ENCODE measurements around the gene PNMA8B. TPM values are rescaled to one million over a fixed set of nuclear protein-coding genes. Genes with fewer than 3 reads are reported as not detected.

PNMA8B gene
- total and polyA plus RNA-seq, 4 donors, result 10.6 to 31.0 (median 24.0) TPM

DNA sequence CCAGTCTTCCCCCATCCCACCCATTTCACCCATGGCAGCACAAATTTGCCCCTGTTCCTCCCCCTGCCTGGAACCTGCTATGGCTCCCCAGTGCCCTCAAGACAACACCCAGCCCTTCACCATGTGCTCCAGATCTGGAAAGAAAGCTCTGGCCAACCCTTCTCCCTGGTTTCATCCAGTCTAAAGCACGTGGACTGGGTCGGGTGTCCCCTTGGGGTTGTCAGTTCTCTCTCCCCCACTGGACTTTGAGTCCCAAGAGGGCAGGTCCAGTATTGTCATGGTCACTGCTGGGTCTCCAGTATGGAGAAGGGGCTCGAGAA, 19.6 kb upstream of the PNMA8B start:
- no peaks in the 10 kb centered on the region for H3K36me3 ChIP-seq (ENCODE audit: control insufficient read depth, insufficient read depth, low read length)
- no peak overlapping the region for H3K4me3 ChIP-seq (ENCODE audit: low read depth, low read length)
- no peak for DNase-seq (ENCODE audit: low read depth in 4 of 6, low spot score in 6 of 6)
- H3K27me3 ChIP-seq (ENCODE audit: control insufficient read depth, insufficient read depth, low read length), result no peaks in the 10 kb centered on the region
- no CpG with 5 or more reads among the region's 3 CpGs for WGBS (ENCODE audit: insufficient coverage)
- no peaks in the 10 kb centered on the region for H3K9me3 ChIP-seq (ENCODE audit: control insufficient read depth, insufficient read depth, low read length)
- H3K4me1 ChIP-seq (ENCODE audit: control insufficient read depth, insufficient read depth, low read length), result peaks cover 6% of the 10 kb centered on the region
- H3K27ac ChIP-seq (ENCODE audit: low read depth, low read length), result no peak overlapping the region

DNA sequence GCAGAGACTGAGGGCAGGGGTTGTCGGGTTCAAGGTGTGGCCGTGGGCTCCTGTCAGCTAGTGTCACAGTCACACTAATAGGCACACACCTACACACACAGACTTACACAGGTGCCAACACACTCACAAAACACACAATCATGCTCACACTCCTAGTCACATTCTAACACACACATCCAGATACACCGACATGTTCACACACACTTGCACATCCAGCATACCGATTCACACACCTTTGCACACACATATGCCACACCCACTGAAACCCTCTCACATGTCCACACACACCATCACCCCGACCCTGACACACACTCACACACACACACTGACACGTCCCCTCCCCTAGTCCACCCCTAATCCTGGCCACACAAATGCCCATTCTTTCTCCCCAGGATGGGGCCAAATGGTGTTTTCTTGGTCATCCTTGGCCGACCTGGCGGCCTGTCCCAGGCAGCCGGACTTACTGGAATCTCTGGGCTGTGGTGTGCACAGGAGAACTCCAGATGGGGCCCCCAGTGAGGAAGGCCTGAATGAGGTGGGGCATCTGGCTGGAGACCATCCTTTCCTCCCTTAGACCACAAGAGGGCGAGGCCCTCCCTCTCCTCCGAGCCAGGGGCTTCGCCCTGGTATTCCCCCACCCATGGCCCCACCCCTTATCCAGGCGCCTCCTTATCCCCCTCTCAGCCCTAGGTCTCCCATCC, 19.1 kb upstream of the PNMA8B start:
- H3K4me1 ChIP-seq (ENCODE audit: control insufficient read depth, insufficient read depth, low read length), result peaks cover 6% of the 10 kb centered on the region
- DNase-seq (ENCODE audit: low read depth in 4 of 6, low spot score in 6 of 6), result no peak
- H3K36me3 ChIP-seq (ENCODE audit: control insufficient read depth, insufficient read depth, low read length), result no peaks in the 10 kb centered on the region
- 71% methylated on average over 10 of the region's 13 CpGs for WGBS (ENCODE audit: insufficient coverage)
- no peak overlapping the region for H3K27ac ChIP-seq (ENCODE audit: low read depth, low read length)
- H3K4me3 ChIP-seq (ENCODE audit: low read depth, low read length), result no peak overlapping the region
- no peaks in the 10 kb centered on the region for H3K9me3 ChIP-seq (ENCODE audit: control insufficient read depth, insufficient read depth, low read length)
- no peaks in the 10 kb centered on the region for H3K27me3 ChIP-seq (ENCODE audit: control insufficient read depth, insufficient read depth, low read length)

DNA sequence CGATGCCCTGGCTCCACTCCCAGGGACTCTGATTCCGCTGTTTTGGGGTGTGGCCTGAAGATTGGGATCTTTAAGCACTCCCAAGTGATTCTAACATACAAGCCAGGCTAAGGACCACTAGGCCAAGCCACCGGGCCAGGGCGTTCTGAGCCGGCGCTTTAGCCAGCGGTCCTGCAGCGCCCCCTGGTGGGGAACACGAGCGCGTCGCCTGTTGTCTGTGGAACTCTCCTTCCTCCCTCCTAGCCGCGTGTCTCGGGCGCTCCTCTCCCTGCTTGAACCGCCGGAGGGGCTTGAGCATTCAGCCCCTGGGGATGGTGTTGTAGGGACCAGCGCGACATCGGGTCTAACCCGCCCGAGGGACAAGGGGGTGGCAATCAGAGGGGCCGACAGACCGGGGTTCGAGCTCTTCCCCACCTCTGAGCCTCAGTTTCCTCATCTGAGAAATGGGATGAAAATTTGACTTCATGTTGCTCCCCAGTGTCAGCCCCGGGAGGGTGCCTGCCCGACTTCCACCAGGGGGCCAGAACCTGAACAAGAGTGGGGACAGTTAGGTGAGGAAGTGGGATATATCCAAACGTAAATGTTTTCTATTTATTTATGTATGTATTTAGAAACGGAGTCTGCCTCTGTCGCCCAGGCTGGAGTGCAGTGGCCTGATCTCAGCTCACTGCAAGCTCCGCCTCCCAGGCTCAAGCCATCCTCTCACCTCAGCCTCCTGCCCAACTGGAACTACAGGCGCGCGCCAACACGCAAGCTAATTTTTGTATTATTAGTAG, 18.0 kb upstream of the PNMA8B start:
- H3K27me3 ChIP-seq (ENCODE audit: control insufficient read depth, insufficient read depth, low read length), result no peaks in the 10 kb centered on the region
- no peaks in the 10 kb centered on the region for H3K9me3 ChIP-seq (ENCODE audit: control insufficient read depth, insufficient read depth, low read length)
- no peak overlapping the region for H3K4me3 ChIP-seq (ENCODE audit: low read depth, low read length)
- peaks cover 6% of the 10 kb centered on the region for H3K4me1 ChIP-seq (ENCODE audit: control insufficient read depth, insufficient read depth, low read length)
- no peaks in the 10 kb centered on the region for H3K36me3 ChIP-seq (ENCODE audit: control insufficient read depth, insufficient read depth, low read length)
- peak in 3 of 6 donors; percentile 62 to 90 (median 78) for DNase-seq (ENCODE audit: low read depth in 4 of 6, low spot score in 6 of 6)
- no peak overlapping the region for H3K27ac ChIP-seq (ENCODE audit: low read depth, low read length)
- 16% methylated on average over 22 of the region's 36 CpGs for WGBS (ENCODE audit: insufficient coverage)

GRCh38 chr19:46511237-46511636, 15.6 kb upstream of the PNMA8B start:
- H3K27me3 ChIP-seq (ENCODE audit: control insufficient read depth, insufficient read depth, low read length), result no peaks in the 10 kb centered on the region
- no peak overlapping the region for H3K4me3 ChIP-seq (ENCODE audit: low read depth, low read length)
- H3K27ac ChIP-seq (ENCODE audit: low read depth, low read length), result no peak overlapping the region
- H3K9me3 ChIP-seq (ENCODE audit: control insufficient read depth, insufficient read depth, low read length), result no peaks in the 10 kb centered on the region
- H3K4me1 ChIP-seq (ENCODE audit: control insufficient read depth, insufficient read depth, low read length), result peaks cover 6% of the 10 kb centered on the region
- H3K36me3 ChIP-seq (ENCODE audit: control insufficient read depth, insufficient read depth, low read length), result no peaks in the 10 kb centered on the region
- WGBS (ENCODE audit: insufficient coverage), result no CpG with 5 or more reads among the region's 4 CpGs
- DNase-seq (ENCODE audit: low read depth in 4 of 6, low spot score in 6 of 6), result no peak

GRCh38 chr19:46508206-46508605, 12.5 kb upstream of the PNMA8B start:
- 100% methylated on average over 1 of the region's 2 CpGs for whole genome bisulfite sequencing (ENCODE audit: insufficient coverage)
- no peak for DNase-seq (ENCODE audit: low read depth in 4 of 6, low spot score in 6 of 6)
- Histone ChIP-seq H3K9me3 (ENCODE audit: control insufficient read depth, insufficient read depth, low read length) (no peaks in the 10 kb centered on the region), H3K4me1 (ENCODE audit: control insufficient read depth, insufficient read depth, low read length) (peaks cover 3% of the 10 kb centered on the region), H3K27me3 (ENCODE audit: control insufficient read depth, insufficient read depth, low read length) (no peaks in the 10 kb centered on the region), H3K36me3 (ENCODE audit: control insufficient read depth, insufficient read depth, low read length) (no peaks in the 10 kb centered on the region), H3K4me3 (ENCODE audit: low read depth, low read length) (no peak overlapping the region), H3K27ac (ENCODE audit: low read depth, low read length) (no peak overlapping the region)

DNA sequence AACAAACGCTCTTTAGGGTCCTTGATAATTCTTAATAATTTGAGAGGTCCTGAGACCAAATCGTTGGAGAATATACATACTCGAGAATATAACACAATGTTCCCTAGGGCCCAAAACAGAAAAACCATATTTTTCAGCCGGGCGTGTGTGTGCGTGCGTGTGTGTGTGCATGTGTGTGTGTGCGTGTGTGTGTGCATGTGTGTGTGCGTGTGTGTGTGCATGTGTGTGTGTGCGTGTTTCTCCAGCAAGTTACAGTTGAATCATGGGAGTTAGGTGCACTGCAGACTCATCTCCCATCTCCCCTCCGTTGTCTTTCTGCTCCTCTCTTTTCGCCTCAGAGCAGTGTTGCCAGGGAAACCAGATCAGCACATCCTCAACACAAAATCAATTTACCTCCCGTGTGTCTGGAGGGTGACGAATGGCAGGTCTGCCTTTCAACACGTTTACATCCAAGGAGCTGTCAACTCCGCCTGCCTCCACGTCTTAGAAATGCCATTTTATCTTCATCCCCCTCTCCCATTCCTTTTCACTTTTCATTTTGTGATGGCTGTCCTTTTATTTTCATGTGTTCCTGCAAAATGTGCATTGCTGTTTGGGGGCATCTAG, 8.3 kb upstream of the PNMA8B start:
- peak in 3 of 6 donors; percentile 65 to 98 (median 84) for DNase-seq (ENCODE audit: low read depth in 4 of 6, low spot score in 6 of 6)
- no peak overlapping the region for H3K27ac ChIP-seq (ENCODE audit: low read depth, low read length)
- no peaks in the 10 kb centered on the region for H3K9me3 ChIP-seq (ENCODE audit: control insufficient read depth, insufficient read depth, low read length)
- H3K4me3 ChIP-seq (ENCODE audit: low read depth, low read length), result no peak overlapping the region
- peaks cover 6% of the 10 kb centered on the region for H3K4me1 ChIP-seq (ENCODE audit: control insufficient read depth, insufficient read depth, low read length)
- no peaks in the 10 kb centered on the region for H3K36me3 ChIP-seq (ENCODE audit: control insufficient read depth, insufficient read depth, low read length)
- WGBS (ENCODE audit: insufficient coverage), result 9% methylated on average over 5 of the region's 17 CpGs
- H3K27me3 ChIP-seq (ENCODE audit: control insufficient read depth, insufficient read depth, low read length), result no peaks in the 10 kb centered on the region

GRCh38 chr19:46502891-46503290, 7.2 kb upstream of the PNMA8B start:
- H3K27me3 ChIP-seq (ENCODE audit: control insufficient read depth, insufficient read depth, low read length), result no peaks in the 10 kb centered on the region
- 82% methylated on average over 2 of the region's 5 CpGs for WGBS (ENCODE audit: insufficient coverage)
- H3K9me3 ChIP-seq (ENCODE audit: control insufficient read depth, insufficient read depth, low read length), result no peaks in the 10 kb centered on the region
- no peak for DNase-seq (ENCODE audit: low read depth in 4 of 6, low spot score in 6 of 6)
- peaks cover 6% of the 10 kb centered on the region for H3K4me1 ChIP-seq (ENCODE audit: control insufficient read depth, insufficient read depth, low read length)
- no peak overlapping the region for H3K27ac ChIP-seq (ENCODE audit: low read depth, low read length)
- H3K36me3 ChIP-seq (ENCODE audit: control insufficient read depth, insufficient read depth, low read length), result no peaks in the 10 kb centered on the region
- H3K4me3 ChIP-seq (ENCODE audit: low read depth, low read length), result no peak overlapping the region

DNA sequence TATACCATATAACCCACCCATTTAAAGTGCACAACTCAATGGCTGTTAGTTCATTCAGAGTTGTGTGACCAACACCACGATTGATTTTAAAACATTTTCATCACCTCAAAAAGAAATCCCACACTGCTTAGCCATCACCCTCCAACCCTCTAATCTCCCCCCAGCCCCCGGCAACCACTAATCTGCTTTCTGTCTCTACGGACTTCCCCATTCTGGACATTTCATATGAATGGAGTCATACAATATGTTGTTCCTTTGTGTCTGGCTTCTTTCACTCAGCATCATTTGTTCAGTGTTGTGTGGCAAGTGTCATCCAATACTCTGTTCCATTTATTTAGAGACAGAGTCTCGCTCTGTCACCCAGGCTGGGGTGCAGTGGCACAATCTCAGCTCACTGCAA, 4.0 kb upstream of the PNMA8B start:
- peaks cover 6% of the 10 kb centered on the region for H3K27me3 ChIP-seq (ENCODE audit: control insufficient read depth, insufficient read depth, low read length)
- WGBS (ENCODE audit: insufficient coverage), result 78% methylated on average over 4 of the region's 4 CpGs
- H3K4me3 ChIP-seq (ENCODE audit: low read depth, low read length), result no peak overlapping the region

DNA sequence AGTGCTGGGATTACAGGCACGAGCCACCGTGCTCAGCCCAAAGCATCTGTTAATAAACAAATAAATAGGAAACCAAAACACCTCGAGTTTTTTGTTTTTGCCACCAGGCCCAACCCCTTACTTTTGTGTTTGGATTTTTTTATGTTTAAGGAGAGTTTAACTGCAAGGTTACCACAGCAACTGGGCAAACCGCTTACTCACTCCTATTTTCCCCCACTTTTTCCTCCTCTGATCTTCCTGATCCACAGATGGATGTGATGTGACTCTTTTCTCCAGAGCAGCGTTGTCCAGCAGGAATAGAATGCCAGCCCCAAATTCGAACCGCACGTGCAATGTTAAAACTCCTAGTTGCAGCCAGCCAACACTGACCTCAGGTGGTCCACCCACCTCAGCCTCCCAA, 2.1 kb upstream of the PNMA8B start:
- peak in 1 of 6 donors; percentile 44 for DNase-seq (ENCODE audit: low read depth in 4 of 6, low spot score in 6 of 6)
- Histone ChIP-seq H3K9me3 (ENCODE audit: control insufficient read depth, insufficient read depth, low read length) (no peaks in the 10 kb centered on the region), H3K36me3 (ENCODE audit: control insufficient read depth, insufficient read depth, low read length) (peaks cover 12% of the 10 kb centered on the region), H3K27ac (ENCODE audit: low read depth, low read length) (no peak overlapping the region), H3K27me3 (ENCODE audit: control insufficient read depth, insufficient read depth, low read length) (peaks cover 20% of the 10 kb centered on the region), H3K4me1 (ENCODE audit: control insufficient read depth, insufficient read depth, low read length) (peaks cover 40% of the 10 kb centered on the region), H3K4me3 (ENCODE audit: low read depth, low read length) (no peak overlapping the region)
- WGBS (ENCODE audit: insufficient coverage), result 73% methylated on average over 4 of the region's 8 CpGs

More for the DNA sequence above, 4.0 kb upstream of the PNMA8B start:
- no peak for DNase-seq (ENCODE audit: low read depth in 4 of 6, low spot score in 6 of 6)
- Histone ChIP-seq H3K36me3 (ENCODE audit: control insufficient read depth, insufficient read depth, low read length) (peaks cover 5% of the 10 kb centered on the region), H3K9me3 (ENCODE audit: control insufficient read depth, insufficient read depth, low read length) (no peaks in the 10 kb centered on the region), H3K27ac (ENCODE audit: low read depth, low read length) (no peak overlapping the region), H3K4me1 (ENCODE audit: control insufficient read depth, insufficient read depth, low read length) (peaks cover 26% of the 10 kb centered on the region)
